Upper lobe of left lung (tissue), 6 donors: ENCODE data around the gene KCNJ13. TPM values are rescaled to one million over a fixed set of nuclear protein-coding genes. Genes with fewer than 3 reads are reported as not detected.

Experiments
- ATAC-seq, 2 donors: fragments of 200-7000 bp; cut with Tn5 transposase; one replicate each; pipeline ENCODE4 v1.9.1; 2022; ENCODE audit warnings: mild to moderate bottlenecking in 2 of 2, moderate library complexity in 2 of 2; ENCODE audit not compliant: low FRiP score in 2 of 2
- DNase-seq, 2 donors: peaks; one replicate each; pipeline ENCODE4 v3.0.0-alpha.2; 2019 to 2020
- H3K27ac ChIP-seq, 4 donors: fragments of 200-600 bp; sonication (generic); one replicate each; pipeline ENCODE4 v1.5.1; 2016 to 2019
- H3K27me3 ChIP-seq, 4 donors: fragments of 200-600 bp; sonication (generic); one replicate each; pipeline ENCODE4 v1.5.1; 2017 to 2019
- H3K36me3 ChIP-seq, 4 donors: fragments of 200-600 bp; sonication (generic); one replicate each; pipeline ENCODE4 v1.5.1; 2016 to 2019
- H3K4me1 ChIP-seq, 4 donors: fragments of 200-600 bp; sonication (generic); one replicate each; pipeline ENCODE4 v1.5.1; 2018 to 2019
- H3K4me3 ChIP-seq, 4 donors: fragments of 200-600 bp; sonication (generic); one replicate each; pipeline ENCODE4 v1.5.1; 2017 to 2019; ENCODE audit warnings: mild to moderate bottlenecking in 2 of 4, moderate library complexity in 1 of 4
- H3K9me3 ChIP-seq, 4 donors: fragments of 200-600 bp; sonication (generic); one replicate each; pipeline ENCODE4 v1.5.1; 2018 to 2019
- EP300 ChIP-seq, 4 donors: sonication (generic); formaldehyde crosslinking; IDR thresholded peaks; one replicate each; pipeline ENCODE4 v1.5.1; 2017; ENCODE audit warnings: antibody characterized with exemption in 4 of 4, control low read depth in 2 of 4
- POLR2A ChIP-seq, 4 donors: fragments of 450-650 bp; IDR thresholded peaks; one replicate each; pipeline ENCODE4 v1.5.1; 2016 to 2017; ENCODE audit warnings: antibody characterized with exemption in 4 of 4, mild to moderate bottlenecking in 2 of 4
- POLR2AphosphoS5 ChIP-seq, 2 donors: sonication (generic); formaldehyde crosslinking; IDR thresholded peaks; one replicate each; pipeline ENCODE4 v1.5.1; 2017; ENCODE audit warnings: antibody characterized with exemption in 2 of 2
- WGBS, 2 donors: methylation state at CpG; one replicate each; pipeline ENCODE4 v1.1.5; 2017 to 2018; 5-methylcytosine and 5-hydroxymethylcytosine counted together
- total RNA-seq, 6 donors: library from RNA; depleted of rRNA in 4 of 6; stranded (reverse); fragments of >200 nt in 4 of 6; gene quantifications; one replicate each; pipeline versions ENCODE4 v1.1.0 to v1.2.1, GENCODE V29; 2016 to 2021
- TF ChIP-seq, protein P1 (sequence below), 6 experiments: fragments of 450-650 bp in 4 of 6; fragments of 200-600 bp in 2 of 6; sonication (generic) in 2 of 6; IDR thresholded peaks; one replicate each; pipeline ENCODE4 v1.5.1; 2016 to 2019; ENCODE audit warnings: antibody characterized with exemption in 6 of 6
- donor health status: DM: no; HTN: no; CAD: no; lungs with moderate emphysema.
- donor health status: DM: no; HTN: yes; CAD: no; lungs with severe emphysema.

KCNJ13 gene
- total RNA-seq, 6 donors from 2014 or later, result not detected

DNA sequence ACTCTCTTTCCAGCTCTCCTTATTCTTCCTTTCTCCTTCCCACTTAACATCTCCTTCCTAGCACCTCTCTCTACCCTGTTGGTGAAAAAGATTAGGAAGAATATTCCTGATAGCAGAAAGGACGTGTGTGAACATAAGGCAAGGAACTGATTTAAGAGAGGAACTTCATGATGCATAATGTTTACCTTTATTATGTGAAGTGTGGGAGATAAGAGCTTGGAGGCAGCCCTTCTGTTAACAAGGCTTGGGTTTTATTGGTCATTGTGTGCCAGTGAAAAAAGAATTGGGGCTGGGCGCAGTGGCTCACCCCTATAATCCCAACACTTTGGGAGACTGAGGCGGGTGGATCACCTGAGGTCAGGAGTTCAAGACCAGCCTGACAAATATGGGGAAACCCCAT, 34.4 kb downstream of the KCNJ13 start:
- H3K4me1 ChIP-seq, result peaks cover 0 to 8% (median 0%) of the 10 kb centered on the region in 4 donors
- H3K27me3 ChIP-seq, result no peaks in the 10 kb centered on the region
- TF ChIP-seq POLR2A (IDR thresholded peaks at IDR 0.05) (no peak), POLR2AphosphoS5 (IDR thresholded peaks at IDR 0.05) (no peak), EP300 (IDR thresholded peaks at IDR 0.05) (no peak)
- WGBS, 2 donors, result 90% methylated on average over 3 of the region's 3 CpGs
- H3K27ac ChIP-seq, result no peak overlapping the region
- H3K36me3 ChIP-seq, result peaks cover 0 to 18% (median 0%) of the 10 kb centered on the region in 4 donors
- H3K9me3 ChIP-seq, result no peaks in the 10 kb centered on the region
- no peak for ATAC-seq
- H3K4me3 ChIP-seq, result no peak overlapping the region
- DNase-seq, result no peak

DNA sequence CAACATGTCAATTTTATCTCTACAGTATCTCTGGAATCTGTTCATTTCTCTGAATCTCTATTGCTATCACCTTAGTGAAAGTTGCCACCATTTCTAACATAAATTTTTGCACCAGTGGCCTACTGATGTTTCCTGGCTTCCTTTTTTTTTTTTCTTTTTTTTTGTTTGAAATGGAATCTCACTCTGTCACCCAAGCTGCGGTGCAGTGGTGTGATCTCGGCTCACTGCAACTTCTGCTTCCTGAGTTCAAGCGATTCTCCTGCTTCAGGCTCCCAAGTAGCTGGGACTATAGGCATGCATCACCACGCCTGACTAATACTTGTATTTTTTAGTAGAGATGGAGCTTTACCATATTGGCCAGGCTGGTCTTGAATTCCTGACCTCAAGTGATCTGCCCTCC, 35.1 kb downstream of the KCNJ13 start:
- WGBS, 2 donors, result 75 to 96% methylated on average over 4 of the region's 4 CpGs
- H3K4me3 ChIP-seq, result no peak overlapping the region
- H3K9me3 ChIP-seq, result no peaks in the 10 kb centered on the region
- no peak overlapping the region for H3K27ac ChIP-seq
- no peaks in the 10 kb centered on the region for H3K27me3 ChIP-seq
- H3K4me1 ChIP-seq, result peaks cover 0 to 8% (median 0%) of the 10 kb centered on the region in 4 donors
- TF ChIP-seq, protein P1, sequence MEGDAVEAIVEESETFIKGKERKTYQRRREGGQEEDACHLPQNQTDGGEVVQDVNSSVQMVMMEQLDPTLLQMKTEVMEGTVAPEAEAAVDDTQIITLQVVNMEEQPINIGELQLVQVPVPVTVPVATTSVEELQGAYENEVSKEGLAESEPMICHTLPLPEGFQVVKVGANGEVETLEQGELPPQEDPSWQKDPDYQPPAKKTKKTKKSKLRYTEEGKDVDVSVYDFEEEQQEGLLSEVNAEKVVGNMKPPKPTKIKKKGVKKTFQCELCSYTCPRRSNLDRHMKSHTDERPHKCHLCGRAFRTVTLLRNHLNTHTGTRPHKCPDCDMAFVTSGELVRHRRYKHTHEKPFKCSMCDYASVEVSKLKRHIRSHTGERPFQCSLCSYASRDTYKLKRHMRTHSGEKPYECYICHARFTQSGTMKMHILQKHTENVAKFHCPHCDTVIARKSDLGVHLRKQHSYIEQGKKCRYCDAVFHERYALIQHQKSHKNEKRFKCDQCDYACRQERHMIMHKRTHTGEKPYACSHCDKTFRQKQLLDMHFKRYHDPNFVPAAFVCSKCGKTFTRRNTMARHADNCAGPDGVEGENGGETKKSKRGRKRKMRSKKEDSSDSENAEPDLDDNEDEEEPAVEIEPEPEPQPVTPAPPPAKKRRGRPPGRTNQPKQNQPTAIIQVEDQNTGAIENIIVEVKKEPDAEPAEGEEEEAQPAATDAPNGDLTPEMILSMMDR (IDR thresholded peaks at IDR 0.05), result no peak
- TF ChIP-seq POLR2AphosphoS5 (IDR thresholded peaks at IDR 0.05) (no peak), EP300 (IDR thresholded peaks at IDR 0.05) (no peak), POLR2A (IDR thresholded peaks at IDR 0.05) (no peak)
- DNase-seq (no peak), ATAC-seq (no peak)
- H3K36me3 ChIP-seq, result peaks cover 0 to 25% (median 0%) of the 10 kb centered on the region in 4 donors

DNA sequence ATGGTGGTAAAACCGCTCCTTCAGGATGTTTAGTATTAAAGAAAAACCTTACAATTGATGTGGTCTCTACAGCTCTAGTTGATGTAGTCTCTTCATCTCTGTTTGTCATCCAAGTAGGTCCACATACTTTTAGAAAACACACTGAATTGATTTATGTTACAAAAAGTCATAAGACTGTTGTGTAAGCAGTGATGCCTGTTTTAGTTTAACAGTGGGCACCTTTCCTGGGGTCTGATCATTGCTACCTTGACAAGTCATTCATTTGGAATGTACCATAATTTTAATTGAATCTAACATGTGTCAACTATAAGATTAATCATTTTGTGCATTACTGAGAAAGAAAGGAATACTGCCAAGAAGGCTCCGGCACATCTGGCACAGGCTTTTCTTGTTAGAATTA, 44.9 kb downstream of the KCNJ13 start:
- ATAC-seq (no peak), DNase-seq (no peak)
- WGBS, 2 donors, result 72 to 83% methylated on average over 2 of the region's 2 CpGs
- Histone ChIP-seq H3K27ac (no peak overlapping the region), H3K4me3 (no peak overlapping the region), H3K36me3 (peaks cover 0 to 60% (median 15%) of the 10 kb centered on the region in 4 donors), H3K4me1 (no peaks in the 10 kb centered on the region), H3K9me3 (no peaks in the 10 kb centered on the region), H3K27me3 (no peaks in the 10 kb centered on the region)
- no peak for TF ChIP-seq EP300 (IDR thresholded peaks at IDR 0.05)
- no peak for TF ChIP-seq POLR2AphosphoS5 (IDR thresholded peaks at IDR 0.05)
- no peak for TF ChIP-seq POLR2A (IDR thresholded peaks at IDR 0.05)
- TF ChIP-seq, protein P1 (IDR thresholded peaks at IDR 0.05), result no peak

DNA sequence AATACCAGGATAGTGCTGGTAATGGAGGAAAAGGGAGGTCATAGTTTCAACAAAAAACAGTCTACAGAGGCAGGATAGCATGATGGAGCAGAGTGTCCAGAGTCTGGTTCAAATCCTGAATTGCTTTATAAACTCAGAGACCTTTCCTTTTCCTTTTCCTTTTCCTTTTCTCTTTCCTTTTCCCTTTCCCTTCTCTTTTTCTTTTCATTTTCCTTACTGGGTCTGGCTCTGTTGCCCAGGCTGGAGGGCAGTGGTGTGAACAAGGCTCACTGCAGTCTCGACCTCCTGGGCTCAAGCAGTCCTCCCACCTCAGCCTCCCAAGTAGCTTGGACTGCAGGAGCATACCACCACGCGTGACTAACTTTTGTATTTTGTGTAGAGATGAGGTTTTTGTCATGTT, 47.6 kb downstream of the KCNJ13 start:
- DNase-seq, result no peak
- no peak overlapping the region for H3K4me3 ChIP-seq
- no peaks in the 10 kb centered on the region for H3K9me3 ChIP-seq
- WGBS, 2 donors, result 77 to 99% methylated on average over 3 of the region's 3 CpGs
- no peaks in the 10 kb centered on the region for H3K4me1 ChIP-seq
- H3K36me3 ChIP-seq, result peaks cover 0 to 59% (median 18%) of the 10 kb centered on the region in 4 donors
- no peak overlapping the region for H3K27ac ChIP-seq
- ATAC-seq, result no peak
- TF ChIP-seq POLR2AphosphoS5 (IDR thresholded peaks at IDR 0.05) (no peak), POLR2A (IDR thresholded peaks at IDR 0.05) (no peak), EP300 (IDR thresholded peaks at IDR 0.05) (no peak)
- TF ChIP-seq, protein P1 (IDR thresholded peaks at IDR 0.05), result no peak
- H3K27me3 ChIP-seq, result no peaks in the 10 kb centered on the region

DNA sequence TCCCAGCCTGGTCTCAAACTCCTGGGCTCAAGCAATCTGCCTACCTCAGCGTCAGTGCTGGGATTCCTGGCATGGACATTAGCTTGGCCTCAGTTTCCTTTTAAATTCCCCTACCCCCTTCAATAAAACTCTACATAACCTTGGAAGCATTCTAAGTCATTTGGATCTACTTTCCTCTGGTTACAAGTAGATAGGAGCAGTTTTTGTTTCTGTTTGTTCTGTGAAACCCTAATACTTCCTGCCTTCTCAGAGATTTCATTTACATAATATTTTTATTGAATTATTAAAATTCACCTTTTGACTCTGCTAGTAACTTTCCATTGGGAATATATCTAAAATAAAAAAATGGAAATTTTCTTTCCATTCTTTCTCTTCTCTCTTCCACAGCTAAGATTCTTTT, 53.3 kb downstream of the KCNJ13 start:
- no peaks in the 10 kb centered on the region for H3K9me3 ChIP-seq
- DNase-seq (no peak), ATAC-seq (no peak)
- peaks cover 0 to 6% (median 3%) of the 10 kb centered on the region in 4 donors for H3K4me1 ChIP-seq
- TF ChIP-seq EP300 (IDR thresholded peaks at IDR 0.05) (no peak), POLR2A (IDR thresholded peaks at IDR 0.05) (no peak), POLR2AphosphoS5 (IDR thresholded peaks at IDR 0.05) (no peak)
- TF ChIP-seq, protein P1 (IDR thresholded peaks at IDR 0.05), result no peak
- no peaks in the 10 kb centered on the region for H3K27me3 ChIP-seq
- H3K27ac ChIP-seq, result no peak overlapping the region
- H3K4me3 ChIP-seq, result no peak overlapping the region
- WGBS, 2 donors, result 88 to 96% methylated on average over 1 of the region's 1 CpG
- H3K36me3 ChIP-seq, result peaks cover 0 to 60% (median 9%) of the 10 kb centered on the region in 4 donors
